Fibroblast of lung (primary cell): ENCODE data around the gene TRIM46.

Experiments used
- CTCF ChIP-seq, 2 donors: IDR thresholded peaks in 1 of 2; conservative IDR thresholded peaks in 1 of 2; 1 replicate in 1 of 2; 2 replicates in 1 of 2; pipeline ENCODE4 v1.5.1; 2011 to 2012; ENCODE audit warnings: low read length in 2 of 2, control low read depth in 1 of 2, inconsistent platforms in 1 of 2, low read depth in 1 of 2, mild to moderate bottlenecking in 1 of 2
- EZH2 ChIP-seq: IDR thresholded peaks from 2 replicates; pipeline ENCODE4 v1.5.1; 2012; ENCODE audit warnings: low read length, control low read depth, mild to moderate bottlenecking; ENCODE audit errors: missing control alignments

GRCh38 chr1:155136748-155137147, 36.9 kb upstream of the TRIM46 start:
- TF ChIP-seq CTCF (conservative IDR thresholded peaks at IDR 0.05 in 1 of 2, IDR thresholded peaks at IDR 0.05 in 1 of 2; ENCODE audit: low read depth in 1 of 2, low read length in 2 of 2): no peak
- no peak for TF ChIP-seq EZH2
